Endothelial cell of umbilical vein (primary cell): ENCODE measurements around the gene DTNA. TPM values are rescaled to one million over a fixed set of nuclear protein-coding genes. Genes with fewer than 3 reads are reported as not detected.

Experiments
- BruUV-seq: library from RNA; stranded (reverse); fragments of 400-500 nt; replicated peaks from 2 replicates; lab custom pipeline; 2021; lab: Mats Ljungman, UMichigan
- CTCF ChIA-PET: fragments of 300-600, 350-600 bp; sonication (Branson Sonifier 250); formaldehyde crosslinking; loops from one replicate; lab custom pipeline; 2021; ENCODE audit warnings: antibody characterized with exemption, inconsistent platforms; lab: Charles Lee
- POLR2A ChIA-PET: fragments of 300-600, 350-600 bp; sonication (Branson Sonifier 250); formaldehyde crosslinking; loops from one replicate; lab custom pipeline; 2021; ENCODE audit warnings: antibody characterized with exemption, inconsistent platforms; lab: Charles Lee
- DNase-seq: peaks from one replicate; pipeline ENCODE4 v3.0.0-alpha.2; 2011; ENCODE audit warnings: low read depth, low spot score
- FAIRE-seq: peaks from 2 replicates; lab custom pipeline; 2011; peaks lifted over from hg19 to GRCh38; lab: Jason Lieb, UNC
- H2AFZ ChIP-seq: 2 replicates; pipeline ENCODE4 v1.6.0; 2012; ENCODE audit warnings: low read depth, low read length, control low read depth, inconsistent platforms
- H3K27ac ChIP-seq: 2 replicates; pipeline ENCODE4 v1.5.1; 2011; ENCODE audit warnings: low read depth, mild to moderate bottlenecking, control low read depth, low read length, moderate library complexity; ENCODE audit not compliant: insufficient read depth
- H3K27me3 ChIP-seq, 2 experiments: 2 replicates each; pipeline versions ENCODE4 v1.6.0 to v1.6.1; 2011; ENCODE audit warnings: low read length in 2 of 2, mixed read lengths in 1 of 2; ENCODE audit not compliant: control insufficient read depth in 2 of 2, insufficient read depth in 2 of 2
- H3K36me3 ChIP-seq, 2 experiments: 2 replicates in 1 of 2; 3 replicates in 1 of 2; pipeline ENCODE4 v1.5.1; 2011; ENCODE audit warnings: low read length in 2 of 2, mild to moderate bottlenecking in 1 of 2, moderate library complexity in 1 of 2; ENCODE audit not compliant: control insufficient read depth in 2 of 2, insufficient read depth in 2 of 2; ENCODE audit errors: extremely low read depth in 1 of 2
- H3K4me1 ChIP-seq: 3 replicates; pipeline ENCODE4 v1.5.1; 2011; ENCODE audit warnings: mild to moderate bottlenecking, low read length; ENCODE audit not compliant: control insufficient read depth, insufficient read depth; ENCODE audit errors: extremely low read depth
- H3K4me2 ChIP-seq: 2 replicates; pipeline ENCODE4 v1.6.1; 2011; ENCODE audit warnings: low read length, control low read depth, mixed read lengths; ENCODE audit not compliant: insufficient read depth
- H3K4me3 ChIP-seq, 3 experiments: fragments of 200-600 bp in 1 of 3; sonication (generic), shearing (Covaris generic) in 1 of 3; replicated peaks in 1 of 3; 2 replicates each; pipeline ENCODE4 v1.5.1; 2011 to 2016; ENCODE audit warnings: control low read depth in 3 of 3, low read length in 3 of 3, mild to moderate bottlenecking in 2 of 3, inconsistent platforms in 1 of 3, low read depth in 1 of 3, moderate library complexity in 1 of 3; ENCODE audit not compliant: insufficient read depth in 1 of 3
- H3K79me2 ChIP-seq: 2 replicates; pipeline ENCODE4 v1.6.0; 2012; ENCODE audit warnings: low read length, inconsistent platforms; ENCODE audit not compliant: control insufficient read depth, insufficient read depth
- H3K9ac ChIP-seq: replicated peaks from 2 replicates; pipeline ENCODE3; 2011; ENCODE audit warnings: low read length, control low read depth; ENCODE audit not compliant: insufficient read depth; ENCODE audit errors: extremely low read depth
- H3K9me1 ChIP-seq: replicated peaks from 3 replicates; pipeline ENCODE4 v1.6.0; 2011; ENCODE audit warnings: mild to moderate bottlenecking, low read length; ENCODE audit not compliant: control insufficient read depth, insufficient read depth; ENCODE audit errors: extremely low read depth
- H3K9me3 ChIP-seq: replicated peaks from 2 replicates; pipeline ENCODE4 v1.5.1; 2012; ENCODE audit warnings: low read length, inconsistent platforms; ENCODE audit not compliant: control insufficient read depth, insufficient read depth
- H4K20me1 ChIP-seq: replicated peaks from 2 replicates; pipeline ENCODE3; 2011; ENCODE audit warnings: mild to moderate bottlenecking, low read length; ENCODE audit not compliant: control insufficient read depth, insufficient read depth; ENCODE audit errors: extremely low read depth
- EZH2 ChIP-seq: IDR thresholded peaks from 2 replicates; pipeline ENCODE4 v1.6.1; 2012; ENCODE audit warnings: borderline replicate concordance, low read depth, mild to moderate bottlenecking, moderate library complexity, low read length, inconsistent platforms; ENCODE audit not compliant: severe bottlenecking
- FOS ChIP-seq: IDR thresholded peaks from 2 replicates; pipeline ENCODE4 v1.6.1; 2011; ENCODE audit warnings: mild to moderate bottlenecking, low read length, moderate library complexity, borderline replicate concordance; ENCODE audit not compliant: insufficient read depth
- GATA2 ChIP-seq: IDR thresholded peaks from 2 replicates; pipeline ENCODE4 v1.7.0; 2011; ENCODE audit warnings: low read depth, mild to moderate bottlenecking, moderate library complexity, mixed read lengths, low read length; ENCODE audit not compliant: insufficient read length, insufficient read depth
- JUN ChIP-seq: IDR thresholded peaks from 2 replicates; pipeline ENCODE4 v1.6.1; 2011; ENCODE audit warnings: borderline replicate concordance, low read depth; ENCODE audit not compliant: insufficient read length, insufficient read depth
- MYC ChIP-seq: IDR thresholded peaks from one replicate; pipeline ENCODE4 v1.6.1; 2011; ENCODE audit warnings: mild to moderate bottlenecking, low read depth, low read length
- POLR2A ChIP-seq: IDR thresholded peaks from 2 replicates; pipeline ENCODE4 v1.6.1; 2012; ENCODE audit warnings: low read depth, mild to moderate bottlenecking, control low read depth, low read length
- POLR2AphosphoS5 ChIP-seq: IDR thresholded peaks from 2 replicates; pipeline ENCODE4 v1.6.1; 2012; ENCODE audit warnings: low read depth, mild to moderate bottlenecking, control low read depth, low read length, moderate library complexity; ENCODE audit not compliant: insufficient read depth
- dilution Hi-C: fragments of 300-500 bp; cut with MboI; formaldehyde crosslinking; loops from one replicate; pipeline ENCODE4 v1.15.0; 2019; ENCODE audit warnings: low sequenced_read_pairs; ENCODE audit not compliant: extremely low pct_ligation_motif_present
- intact Hi-C: fragments of 100-400 bp; cut with micrococcal nuclease; formaldehyde crosslinking; loops from one replicate; pipeline ENCODE4 v1.10.0; 2022
- polyA plus RNA-seq, 4 experiments: library from polyadenylated mRNA; depleted of rRNA in 3 of 4; stranded (reverse) in 3 of 4; unstranded in 1 of 4; fragments of >200 nt; gene quantifications; 2 replicates each; pipeline versions ENCODE4 v1.2.1 to v1.2.3, GENCODE V29; 2011 to 2012; ENCODE audit warnings: missing spikeins in 1 of 4
- total RNA-seq: library from RNA; stranded (reverse); gene quantifications from 2 replicates; pipeline ENCODE4 v1.2.3, GENCODE V29; 2021
- TF ChIP-seq, protein P1 (sequence below), 2 donors: IDR thresholded peaks; 1 replicate in 1 of 2; 2 replicates in 1 of 2; pipeline ENCODE4 v1.5.1; 2011; ENCODE audit warnings: low read length in 2 of 2, mild to moderate bottlenecking in 2 of 2, moderate library complexity in 2 of 2, control low read depth in 1 of 2, inconsistent platforms in 1 of 2, low read depth in 1 of 2; ENCODE audit not compliant: insufficient read depth in 1 of 2; ENCODE audit errors: extremely low read depth in 1 of 2
- TF ChIP-seq, protein P2 (sequence below): IDR thresholded peaks from 2 replicates; pipeline ENCODE4 v1.6.1; 2011; ENCODE audit not compliant: insufficient read depth, insufficient read length

Gene DTNA
- total and polyA plus RNA-seq, 2 donors (not counting 3 experiments of a cell fraction or from before 2014, with no cell fraction given) = 6.6 to 15.3 TPM

- ChIA-PET POLR2A (no interaction called here), CTCF (interaction anchor here (0.8 to 3.8 kb wide), 28 partner anchors 9 to 744 kb away, joined by 3 to 40 read pairs (median 4); no protein-coding TSS in a partner anchor)
- no peaks in the 10 kb centered on the region for H3K79me2 ChIP-seq
- DNase-seq (no peak), FAIRE-seq (no peak)
- no peaks in the 10 kb centered on the region for H3K36me3 ChIP-seq
- H3K4me1 ChIP-seq = no peaks in the 10 kb centered on the region
- H3K27me3 ChIP-seq = no peaks in the 10 kb centered on the region
- no peak overlapping the region for H3K4me3 ChIP-seq
- intact Hi-C loops (loop anchor here (1.0 to 10.0 kb wide), 3 partner anchors 111 to 488 kb away; no protein-coding TSS in a partner anchor), dilution Hi-C loops (no loop called here)
- H3K9ac ChIP-seq = no peak overlapping the region
- TF ChIP-seq, protein P1, sequence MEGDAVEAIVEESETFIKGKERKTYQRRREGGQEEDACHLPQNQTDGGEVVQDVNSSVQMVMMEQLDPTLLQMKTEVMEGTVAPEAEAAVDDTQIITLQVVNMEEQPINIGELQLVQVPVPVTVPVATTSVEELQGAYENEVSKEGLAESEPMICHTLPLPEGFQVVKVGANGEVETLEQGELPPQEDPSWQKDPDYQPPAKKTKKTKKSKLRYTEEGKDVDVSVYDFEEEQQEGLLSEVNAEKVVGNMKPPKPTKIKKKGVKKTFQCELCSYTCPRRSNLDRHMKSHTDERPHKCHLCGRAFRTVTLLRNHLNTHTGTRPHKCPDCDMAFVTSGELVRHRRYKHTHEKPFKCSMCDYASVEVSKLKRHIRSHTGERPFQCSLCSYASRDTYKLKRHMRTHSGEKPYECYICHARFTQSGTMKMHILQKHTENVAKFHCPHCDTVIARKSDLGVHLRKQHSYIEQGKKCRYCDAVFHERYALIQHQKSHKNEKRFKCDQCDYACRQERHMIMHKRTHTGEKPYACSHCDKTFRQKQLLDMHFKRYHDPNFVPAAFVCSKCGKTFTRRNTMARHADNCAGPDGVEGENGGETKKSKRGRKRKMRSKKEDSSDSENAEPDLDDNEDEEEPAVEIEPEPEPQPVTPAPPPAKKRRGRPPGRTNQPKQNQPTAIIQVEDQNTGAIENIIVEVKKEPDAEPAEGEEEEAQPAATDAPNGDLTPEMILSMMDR (IDR thresholded peaks at IDR 0.05; ENCODE audit: extremely low read depth in 1 of 2, insufficient read depth in 1 of 2, low read depth in 1 of 2, low read length in 2 of 2) = no peak
- no peak for TF ChIP-seq MYC
- no peak for TF ChIP-seq FOS
- TF ChIP-seq GATA2 = no peak
- no peak for TF ChIP-seq EZH2
- no peak for TF ChIP-seq JUN
- TF ChIP-seq POLR2AphosphoS5 = no peak
- TF ChIP-seq, protein P2, sequence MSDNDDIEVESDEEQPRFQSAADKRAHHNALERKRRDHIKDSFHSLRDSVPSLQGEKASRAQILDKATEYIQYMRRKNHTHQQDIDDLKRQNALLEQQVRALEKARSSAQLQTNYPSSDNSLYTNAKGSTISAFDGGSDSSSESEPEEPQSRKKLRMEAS = no peak
- no peak for TF ChIP-seq POLR2A
- no peak overlapping the region for H2AFZ ChIP-seq
- no peaks in the 10 kb centered on the region for H4K20me1 ChIP-seq
- BruUV-seq = no TSS peak
- H3K9me3 ChIP-seq = no peaks in the 10 kb centered on the region
- no peaks in the 10 kb centered on the region for H3K9me1 ChIP-seq
- H3K27ac ChIP-seq = no peak overlapping the region
- H3K4me2 ChIP-seq = no peak overlapping the region
Measured at GRCh38 chr18:34866310-34866709, 156.2 kb downstream of the DTNA start.
